HG02870 (cell line): Measurements from ENCODE around the gene ANKRD11.
"Not testable (repeated sequence)": the region's sequence is repeated elsewhere in the genome, so short reads cannot be mapped to it uniquely, and the experiment has no call there.

Experiments
- ATAC-seq: cut with Tn5 transposase; IDR thresholded peaks from one replicate; pipeline ENCODE4 v1.9.1; 2021; ENCODE audit warnings: mild to moderate bottlenecking, moderate library complexity; ENCODE audit not compliant: unreplicated experiment

Gene ANKRD11

GRCh38 chr16:89389504-89390223 is 100.7 kb downstream of the ANKRD11 start:
- ATAC-seq, result not testable (repeated sequence)

GRCh38 chr16:89388536-89388935 is 101.8 kb downstream of the ANKRD11 start:
- no peak for ATAC-seq

- ATAC-seq, result no peak
Measured at GRCh38 chr16:89386306-89387185, 103.8 kb downstream of the ANKRD11 start.

DNA sequence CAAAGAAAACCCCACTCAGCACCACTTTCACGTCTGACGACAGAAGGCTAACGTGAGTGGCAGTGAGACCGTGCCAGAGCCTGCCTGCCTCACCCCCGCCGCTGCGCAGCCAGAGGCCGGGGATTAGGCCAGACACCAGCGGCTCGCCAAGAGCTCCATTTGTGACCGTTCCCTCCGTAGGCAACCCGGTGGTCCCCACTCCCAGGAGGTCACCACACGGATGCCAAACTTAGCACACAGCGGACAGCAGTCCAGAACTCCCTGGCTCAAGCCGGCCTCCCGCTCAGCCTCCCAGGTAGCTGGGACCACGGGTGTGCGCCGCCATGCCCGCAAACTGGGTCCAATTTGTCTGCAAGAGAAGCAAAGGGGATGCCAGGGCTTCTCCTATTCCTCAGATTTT is 104.6 kb downstream of the ANKRD11 start:
- no peak for ATAC-seq

DNA sequence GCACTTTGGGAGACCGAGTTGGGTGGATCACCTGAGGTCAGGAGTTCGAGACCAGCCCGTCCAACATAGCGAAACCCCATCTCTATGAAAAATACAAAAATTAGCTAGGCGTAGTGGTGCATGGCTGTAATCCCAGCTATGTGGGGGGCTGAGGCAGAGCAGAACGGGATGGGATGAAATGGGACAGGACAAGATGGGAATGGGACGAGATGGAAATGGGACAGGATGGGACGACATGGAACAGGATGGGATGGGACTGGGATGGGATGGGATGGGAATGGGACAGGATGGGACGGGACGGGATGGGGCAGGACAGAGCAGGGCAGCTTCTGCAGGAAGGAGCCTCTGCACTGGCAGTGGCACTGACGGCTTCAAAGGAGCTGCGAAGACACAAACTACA is 106.1 kb downstream of the ANKRD11 start:
- no peak for ATAC-seq

- ATAC-seq, result no peak
Measured at GRCh38 chr16:89383095-89384003, 107.0 kb downstream of the ANKRD11 start.

GRCh38 chr16:89382555-89382954 is 107.8 kb downstream of the ANKRD11 start:
- ATAC-seq, result not testable (repeated sequence)

GRCh38 chr16:89381788-89382187 is 108.6 kb downstream of the ANKRD11 start:
- ATAC-seq, result no peak

DNA sequence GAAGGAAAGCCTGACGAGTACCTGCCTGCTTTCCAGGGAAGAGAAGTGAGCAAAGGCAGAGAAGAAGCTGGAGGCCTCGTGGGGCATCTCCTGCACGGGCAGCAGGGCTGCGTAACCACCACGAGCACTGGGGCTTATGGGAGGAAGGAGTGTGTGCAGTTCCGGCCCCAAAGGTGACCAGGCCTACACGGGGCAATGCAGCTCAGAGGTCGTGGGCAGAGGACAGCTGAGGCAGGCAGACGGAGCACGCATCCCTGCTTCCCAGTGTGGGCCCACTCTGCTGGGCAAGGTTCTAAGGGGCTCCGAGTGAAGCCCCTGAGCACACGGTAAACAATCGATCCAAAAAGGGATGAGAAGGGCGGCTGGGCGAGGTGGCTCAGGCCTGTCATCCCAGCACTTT is 109.7 kb downstream of the ANKRD11 start:
- ATAC-seq, result no peak

DNA sequence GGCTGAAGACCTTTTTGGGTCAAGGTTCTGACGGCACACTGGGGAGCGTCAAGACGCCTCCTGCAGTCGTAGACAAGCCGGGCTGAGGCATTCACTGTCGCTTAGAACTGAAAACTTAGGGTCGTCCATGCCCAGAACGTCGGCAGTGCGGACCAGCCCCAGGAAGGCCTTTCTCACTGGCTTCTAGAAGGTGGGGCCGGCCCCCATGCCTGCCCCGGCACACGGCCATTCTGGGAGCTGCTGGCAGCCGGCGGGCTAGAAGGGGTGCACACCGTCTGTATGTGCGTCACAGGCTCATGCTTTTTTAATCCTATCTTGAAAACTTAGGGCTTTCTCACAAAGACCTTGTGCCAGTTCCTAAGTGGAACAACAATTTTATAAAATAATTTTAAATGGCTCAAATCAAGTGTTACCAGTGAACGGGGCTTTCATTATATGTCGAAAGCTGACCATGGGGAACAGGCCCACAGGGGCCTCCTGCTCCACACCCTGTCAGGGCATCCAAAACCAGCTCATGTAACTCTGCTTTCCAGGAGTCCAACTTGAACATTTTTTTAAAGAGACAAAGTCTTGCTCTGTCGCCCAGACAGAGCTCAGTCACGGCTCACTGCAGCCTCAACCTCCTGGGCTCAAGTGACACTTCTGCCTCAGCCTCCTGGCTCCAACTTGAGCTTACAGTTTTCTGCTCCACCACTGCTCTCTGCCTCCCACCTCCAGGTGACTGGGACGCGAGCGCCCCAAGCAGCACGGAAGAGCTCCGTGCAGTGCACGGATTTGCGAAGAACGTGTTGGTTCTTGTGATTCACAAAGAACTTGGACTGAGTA is 111.2 kb downstream of the ANKRD11 start:
- no peak for ATAC-seq

GRCh38 chr16:89377453-89377848 is 112.9 kb downstream of the ANKRD11 start:
- no peak for ATAC-seq

GRCh38 chr16:89376812-89377452 is 113.4 kb downstream of the ANKRD11 start:
- no peak for ATAC-seq

- no peak for ATAC-seq
Measured at GRCh38 chr16:89375686-89376085, 114.7 kb downstream of the ANKRD11 start.

DNA sequence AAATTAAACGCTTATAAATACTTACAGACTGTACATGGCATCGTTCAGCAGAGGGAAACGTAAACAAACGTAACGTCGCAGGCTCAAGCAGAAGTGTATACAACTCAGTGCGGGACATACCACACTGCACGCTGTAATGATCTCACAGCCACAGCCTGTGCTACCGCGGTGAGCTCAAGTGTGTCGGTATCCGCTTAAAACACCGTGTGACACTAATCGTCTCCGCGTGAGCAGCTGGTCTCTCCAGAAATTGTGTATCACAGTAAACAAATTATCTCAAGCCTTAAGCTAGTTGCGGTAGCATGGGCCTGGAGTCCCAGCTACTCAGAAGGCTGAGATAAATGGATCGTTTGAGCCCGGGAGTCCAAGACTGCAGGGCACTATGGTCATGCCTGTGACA is 115.3 kb downstream of the ANKRD11 start:
- ATAC-seq, result no peak

DNA sequence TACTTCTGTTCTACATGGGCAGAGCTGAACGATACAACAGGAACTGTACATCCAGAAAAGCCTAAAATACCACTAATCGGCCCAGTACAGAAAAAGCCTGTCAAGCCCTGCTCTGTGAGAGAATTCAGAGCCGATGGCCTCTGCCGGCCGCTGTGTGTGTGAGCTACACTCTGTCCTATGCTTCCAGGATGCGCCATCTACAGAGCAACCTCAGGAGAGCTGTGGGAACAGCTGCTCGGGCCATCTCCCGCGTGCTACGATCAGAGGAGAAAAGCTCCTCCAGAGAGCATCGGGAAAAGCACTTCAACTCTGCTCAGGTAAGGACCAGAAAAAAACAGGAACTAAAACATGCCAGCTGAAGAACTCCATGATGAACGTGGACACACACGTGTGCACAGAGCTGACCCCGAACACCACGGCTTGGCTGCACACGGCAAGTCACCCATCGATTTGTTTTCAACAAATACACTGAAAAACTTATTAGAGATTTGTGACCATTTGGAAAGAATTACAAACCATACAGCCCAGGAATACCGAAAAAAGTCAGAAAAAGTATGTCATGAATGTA is 115.9 kb downstream of the ANKRD11 start:
- ATAC-seq, result no peak

- no peak for ATAC-seq
Measured at GRCh38 chr16:89373355-89374110, 116.8 kb downstream of the ANKRD11 start.

DNA sequence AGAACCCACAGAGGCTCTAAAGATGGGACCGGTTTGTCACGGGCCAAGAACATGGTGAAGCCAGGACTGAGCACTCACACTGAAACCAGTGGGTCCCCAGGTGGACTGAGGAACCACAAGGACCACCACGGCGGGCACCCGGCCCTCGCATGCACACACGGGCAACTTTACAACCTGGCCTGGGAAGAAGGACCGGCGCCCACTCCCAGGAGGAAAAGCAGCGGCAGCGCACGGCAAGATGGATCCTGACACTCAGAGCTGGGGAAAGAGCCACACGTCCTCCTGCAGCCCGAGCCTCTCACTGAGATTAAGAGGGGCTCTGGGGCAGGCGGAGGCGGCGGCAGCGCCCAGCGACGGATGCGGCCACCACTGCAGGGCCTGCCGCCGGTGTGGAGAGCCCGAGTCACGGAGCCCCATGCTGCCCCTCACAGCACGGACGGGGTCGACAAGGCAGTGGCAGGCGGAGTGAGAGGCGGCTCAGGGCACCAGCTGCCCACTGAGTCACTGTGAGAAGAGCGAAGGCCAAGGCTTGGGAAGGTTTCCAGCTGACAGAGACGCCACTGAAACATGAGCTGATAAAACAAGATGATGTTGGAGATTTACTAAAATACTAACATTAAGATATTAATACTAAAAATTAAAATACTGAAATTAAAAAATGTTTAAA is 118.3 kb downstream of the ANKRD11 start:
- no peak for ATAC-seq

GRCh38 chr16:89371386-89371785 is 119.0 kb downstream of the ANKRD11 start:
- ATAC-seq, result no peak
